NCI-H446 (cell line): ENCODE data around the gene ME2.
"Not testable (repeated sequence)": the region's sequence is repeated elsewhere in the genome, so short reads cannot be mapped to it uniquely, and the experiment has no call there.

ENCODE experiments used
- DNase-seq, 2 experiments: peaks; one replicate each; lab custom pipeline; 2025; lab: John Stamatoyannopoulos, UW

The ME2 gene

GRCh38 chr18:50973367-50974126, 94.6 kb downstream of the ME2 start:
- DNase-seq: no peak

- no peak for DNase-seq
Observed at GRCh38 chr18:50977037-50977760, 98.3 kb downstream of the ME2 start.

GRCh38 chr18:50981381-50981780, 102.5 kb downstream of the ME2 start:
- DNase-seq: no peak

- peak in 1 of 2 experiments; percentile 78 for DNase-seq
Observed at GRCh38 chr18:50982086-50982801, 103.3 kb downstream of the ME2 start.

- DNase-seq: peak; percentile 13 to 78
Observed at GRCh38 chr18:50982802-50983179, 103.9 kb downstream of the ME2 start.

GRCh38 chr18:50986360-50987087, 107.6 kb downstream of the ME2 start:
- DNase-seq: peak in 1 of 2 experiments; percentile 77

GRCh38 chr18:50987261-50987660, 108.3 kb downstream of the ME2 start:
- DNase-seq: peak in 1 of 2 experiments; percentile 62

GRCh38 chr18:50989711-50990110, 110.8 kb downstream of the ME2 start:
- DNase-seq: no peak

GRCh38 chr18:50992351-50992762, 113.4 kb downstream of the ME2 start:
- DNase-seq: no peak

GRCh38 chr18:50994031-50994430, 115.1 kb downstream of the ME2 start:
- no peak for DNase-seq

GRCh38 chr18:51003174-51003573, 124.3 kb downstream of the ME2 start:
- DNase-seq: not testable (repeated sequence)
